Lower leg skin (tissue), 3 donors: ENCODE results near the gene CYFIP2.

Source experiments
- CTCF ChIP-seq, 3 donors: fragments of 450-650 bp; IDR thresholded peaks; one replicate each; pipeline ENCODE4 v1.5.1; 2016; ENCODE audit warnings: antibody characterized with exemption in 3 of 3, mild to moderate bottlenecking in 3 of 3, moderate library complexity in 2 of 3
- POLR2A ChIP-seq, 2 donors: fragments of 450-650 bp; IDR thresholded peaks; one replicate each; pipeline ENCODE4 v1.6.1; 2016 to 2017; ENCODE audit warnings: antibody characterized with exemption in 2 of 2, mild to moderate bottlenecking in 1 of 2, moderate library complexity in 1 of 2

GRCh38 chr5:157294407-157295091 is 28.6 kb downstream of the CYFIP2 start:
- no peak for TF ChIP-seq CTCF (IDR thresholded peaks at IDR 0.05)
- no peak for TF ChIP-seq POLR2A (IDR thresholded peaks at IDR 0.05)
